ENCODE data around the gene FOXL2NB. TPM values are rescaled to one million over a fixed set of nuclear protein-coding genes. Genes with fewer than 3 reads are reported as not detected.

FOXL2NB gene
- total RNA-seq, 1 experiment from 2014 or later: 0.35 TPM

DNA sequence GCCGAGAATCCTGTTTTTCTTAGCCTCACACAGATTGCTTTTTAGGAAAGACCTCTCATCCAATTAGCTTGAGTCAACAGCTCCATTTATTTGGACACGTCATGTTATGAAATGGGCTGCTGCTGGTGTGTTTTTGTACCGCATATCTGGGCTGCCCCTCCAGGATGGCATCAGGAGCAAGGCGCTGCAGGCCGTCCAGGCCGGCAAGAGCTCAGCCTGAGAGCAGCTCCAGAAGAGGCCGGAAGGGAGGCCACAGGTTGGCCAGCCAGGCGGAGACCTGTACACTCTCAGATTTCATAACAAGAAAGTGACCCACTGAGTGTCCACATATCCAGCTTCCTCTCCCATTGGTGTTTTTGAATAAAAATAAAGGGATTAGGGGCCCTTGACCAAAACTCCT is 28.3 kb downstream of the FOXL2NB start:
- CTCF ChIA-PET: interaction anchor here (0.6 kb wide), 1 partner anchor 16 kb away, joined by 3 read pairs; no protein-coding TSS in a partner anchor
- TF ChIP-seq CTCF (IDR thresholded peaks at IDR 0.05; ENCODE audit: unreplicated experiment): no peak
- DNase-seq: no peak
- Mint-ChIP-seq H3K27me3 (ENCODE audit: unreplicated experiment) (no peaks in the 10 kb centered on the region), H3K36me3 (ENCODE audit: insufficient read depth, unreplicated experiment) (no peaks in the 10 kb centered on the region), H3K4me1 (ENCODE audit: low read depth, unreplicated experiment) (peaks cover 14% of the 10 kb centered on the region), H3K27ac (ENCODE audit: unreplicated experiment) (no peak overlapping the region), H3K9me3 (ENCODE audit: low read depth, unreplicated experiment) (no peaks in the 10 kb centered on the region), H3K4me3 (ENCODE audit: low read depth, unreplicated experiment) (no peak overlapping the region)
- BruUV-seq (replicated peaks): no TSS peak
- intact Hi-C loops (cut with micrococcal nuclease; ENCODE audit: unreplicated experiment): no loop called here

GRCh38 chr3:138976047-138976446 is 29.0 kb downstream of the FOXL2NB start:
- intact Hi-C loops (cut with micrococcal nuclease; ENCODE audit: unreplicated experiment): no loop called here
- peaks cover 14% of the 10 kb centered on the region for H3K4me1 Mint-ChIP-seq (ENCODE audit: low read depth, unreplicated experiment)
- no peak for TF ChIP-seq CTCF (IDR thresholded peaks at IDR 0.05; ENCODE audit: unreplicated experiment)
- no peaks in the 10 kb centered on the region for H3K36me3 Mint-ChIP-seq (ENCODE audit: insufficient read depth, unreplicated experiment)
- CTCF ChIA-PET: interaction anchor here (0.6 kb wide), 1 partner anchor 17 kb away, joined by 3 read pairs; no protein-coding TSS in a partner anchor
- no peaks in the 10 kb centered on the region for H3K27me3 Mint-ChIP-seq (ENCODE audit: unreplicated experiment)
- no peaks in the 10 kb centered on the region for H3K9me3 Mint-ChIP-seq (ENCODE audit: low read depth, unreplicated experiment)
- BruUV-seq (replicated peaks): no TSS peak
- no peak for DNase-seq
- no peak overlapping the region for H3K27ac Mint-ChIP-seq (ENCODE audit: unreplicated experiment)
- no peak overlapping the region for H3K4me3 Mint-ChIP-seq (ENCODE audit: low read depth, unreplicated experiment)

DNA sequence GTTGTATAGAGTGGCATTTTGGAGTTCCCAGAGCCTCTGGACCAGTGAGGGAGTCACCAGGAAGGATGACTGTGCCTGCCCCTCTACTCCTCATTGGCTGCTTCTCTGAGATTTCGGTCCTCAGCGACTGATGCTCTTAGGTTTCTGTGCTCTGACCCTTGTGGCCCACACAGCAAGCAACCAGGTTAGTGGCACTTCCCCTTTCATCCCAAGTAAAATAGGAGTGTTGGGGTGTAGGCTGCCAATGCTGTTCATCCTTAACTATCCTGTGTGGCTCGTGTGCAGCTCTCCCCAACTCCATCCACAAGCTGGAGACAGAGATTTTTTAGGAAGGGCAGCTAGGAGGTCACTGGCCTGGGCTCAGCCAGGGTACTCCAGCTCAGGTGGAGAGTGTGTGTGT is 37.8 kb downstream of the FOXL2NB start:
- Mint-ChIP-seq H3K4me1 (ENCODE audit: low read depth, unreplicated experiment) (no peaks in the 10 kb centered on the region), H3K36me3 (ENCODE audit: insufficient read depth, unreplicated experiment) (no peaks in the 10 kb centered on the region), H3K27ac (ENCODE audit: unreplicated experiment) (no peak overlapping the region), H3K27me3 (ENCODE audit: unreplicated experiment) (peaks cover 24% of the 10 kb centered on the region), H3K9me3 (ENCODE audit: low read depth, unreplicated experiment) (no peaks in the 10 kb centered on the region), H3K4me3 (ENCODE audit: low read depth, unreplicated experiment) (no peak overlapping the region)
- TF ChIP-seq CTCF (IDR thresholded peaks at IDR 0.05; ENCODE audit: unreplicated experiment): no peak
- intact Hi-C loops (cut with micrococcal nuclease; ENCODE audit: unreplicated experiment): no loop called here
- BruUV-seq (replicated peaks): no TSS peak
- CTCF ChIA-PET: no interaction called here
- no peak for DNase-seq

DNA sequence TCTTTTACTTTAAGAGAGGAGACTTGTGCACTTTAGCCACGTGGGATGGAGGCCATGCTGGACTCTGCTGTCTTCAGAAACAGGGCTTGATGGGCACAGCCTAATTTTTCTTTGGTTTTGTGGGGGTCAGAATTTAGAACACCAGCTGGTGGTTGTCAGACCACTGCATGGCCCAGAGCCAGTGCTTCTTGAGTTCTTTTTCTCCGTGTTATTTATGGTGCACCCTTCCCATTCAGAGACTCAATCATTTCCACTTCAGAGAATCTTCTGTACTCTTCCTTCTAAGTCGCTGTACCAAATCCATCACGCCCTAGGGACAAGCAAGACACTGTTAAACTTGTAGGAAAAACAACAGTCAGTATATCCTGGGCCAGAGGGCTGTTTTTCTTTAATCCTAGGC is 38.9 kb downstream of the FOXL2NB start:
- intact Hi-C loops (cut with micrococcal nuclease; ENCODE audit: unreplicated experiment): no loop called here
- H3K36me3 Mint-ChIP-seq (ENCODE audit: insufficient read depth, unreplicated experiment): no peaks in the 10 kb centered on the region
- H3K4me3 Mint-ChIP-seq (ENCODE audit: low read depth, unreplicated experiment): no peak overlapping the region
- DNase-seq: no peak
- H3K27me3 Mint-ChIP-seq (ENCODE audit: unreplicated experiment): peaks cover 24% of the 10 kb centered on the region
- no TSS peak for BruUV-seq (replicated peaks)
- CTCF ChIA-PET: no interaction called here
- TF ChIP-seq CTCF (IDR thresholded peaks at IDR 0.05; ENCODE audit: unreplicated experiment): no peak
- no peaks in the 10 kb centered on the region for H3K4me1 Mint-ChIP-seq (ENCODE audit: low read depth, unreplicated experiment)
- no peaks in the 10 kb centered on the region for H3K9me3 Mint-ChIP-seq (ENCODE audit: low read depth, unreplicated experiment)
- H3K27ac Mint-ChIP-seq (ENCODE audit: unreplicated experiment): no peak overlapping the region
